CMK (cell line): Measurements from ENCODE around the gene DXO.
"Not testable (repeated sequence)": the region's sequence is repeated elsewhere in the genome, so short reads cannot be mapped to it uniquely, and the experiment has no call there.

Experiments used
- DNase-seq: peaks from one replicate; pipeline ENCODE4 v3.0.0-alpha.2; 2010; ENCODE audit warnings: low read depth

DXO gene

GRCh38 chr6:31979238-31979898 is 7.4 kb upstream of the DXO start:
- DNase-seq = no peak

- no peak for DNase-seq
These were observed 6.9 kb upstream of the DXO start for GRCh38 chr6:31978831-31979230.

GRCh38 chr6:31977816-31978431 is 6.0 kb upstream of the DXO start:
- DNase-seq = no peak

GRCh38 chr6:31976065-31976464 is 4.1 kb upstream of the DXO start:
- not testable (repeated sequence) for DNase-seq

GRCh38 chr6:31972709-31973350 is 892 bp upstream of the DXO start:
- DNase-seq = no peak

GRCh38 chr6:31971279-31971992 is 502 bp downstream of the DXO start:
- no peak for DNase-seq

- no peak for DNase-seq
These were observed 1.2 kb downstream of the DXO start for GRCh38 chr6:31970604-31971271.

- DNase-seq = no peak
These were observed 2.0 kb downstream of the DXO start for GRCh38 chr6:31969712-31970603.

- DNase-seq = no peak
These were observed 2.9 kb downstream of the DXO start for GRCh38 chr6:31968791-31969711.

- DNase-seq = no peak
These were observed 3.6 kb downstream of the DXO start for GRCh38 chr6:31968326-31968725.

GRCh38 chr6:31967926-31968320 is 4.0 kb downstream of the DXO start:
- no peak for DNase-seq

GRCh38 chr6:31966997-31967925 is 4.7 kb downstream of the DXO start:
- DNase-seq = no peak

GRCh38 chr6:31966506-31966905 is 5.4 kb downstream of the DXO start:
- DNase-seq = no peak

- no peak for DNase-seq
These were observed 6.2 kb downstream of the DXO start for GRCh38 chr6:31965700-31966099.

GRCh38 chr6:31963921-31964320 is 8.0 kb downstream of the DXO start:
- DNase-seq = no peak

GRCh38 chr6:31961616-31962015 is 10.3 kb downstream of the DXO start:
- DNase-seq = no peak

- peak; percentile 96 for DNase-seq
These were observed 12.9 kb downstream of the DXO start, which contains the start of the genes NELFE and SKIC2 for GRCh38 chr6:31958741-31959739. Gene NELFE, minus strand, starts transcription at chr6:31958971. Its CDS starts 525 bp downstream, at chr6:31958446. Gene SKIC2, plus strand, starts transcription at chr6:31959175. Its CDS starts 18 bp downstream, at chr6:31959193.

GRCh38 chr6:31958412-31958740 is 13.6 kb downstream of the DXO start:
- no peak for DNase-seq
